ENCODE measurements around the gene ACER2. TPM values are rescaled to one million over a fixed set of nuclear protein-coding genes. Genes with fewer than 3 reads are reported as not detected.
A peak's percentile ranks its signal among the peaks of the same experiment; 100 is the strongest.

Gene ACER2
- total and polyA plus RNA-seq, 8 donors: 0.23 to 54.3 (median 20.5) TPM; not detected in 1

GRCh38 chr9:19471737-19472648 lies 63.2 kb downstream of the ACER2 start:
- peak in 4 of 7 experiments; percentile 42 to 68 (median 58) for TF ChIP-seq CTCF (IDR thresholded peaks at IDR 0.05)
- TF ChIP-seq POLR2AphosphoS5 (IDR thresholded peaks at IDR 0.05): no peak
- intact Hi-C loops (cut with DNase I; ENCODE audit: low total_unique reads): no loop called here
- Histone ChIP-seq H3K36me3 (no peaks in the 10 kb centered on the region), H3K4me3 (peak overlapping the region in 3 of 4 donors; percentile 2 to 17 (median 14)), H3K9me3 (no peaks in the 10 kb centered on the region), H3K27me3 (no peaks in the 10 kb centered on the region), H3K27ac (no peak overlapping the region), H3K4me1 (peaks cover 0 to 11% (median 8%) of the 10 kb centered on the region in 4 donors)
- 10 to 15% (median 13%) methylated on average over 17 to 18 of the region's 18 CpGs for WGBS, 5 donors
- DNase-seq: peak; percentile 61 to 80

DNA sequence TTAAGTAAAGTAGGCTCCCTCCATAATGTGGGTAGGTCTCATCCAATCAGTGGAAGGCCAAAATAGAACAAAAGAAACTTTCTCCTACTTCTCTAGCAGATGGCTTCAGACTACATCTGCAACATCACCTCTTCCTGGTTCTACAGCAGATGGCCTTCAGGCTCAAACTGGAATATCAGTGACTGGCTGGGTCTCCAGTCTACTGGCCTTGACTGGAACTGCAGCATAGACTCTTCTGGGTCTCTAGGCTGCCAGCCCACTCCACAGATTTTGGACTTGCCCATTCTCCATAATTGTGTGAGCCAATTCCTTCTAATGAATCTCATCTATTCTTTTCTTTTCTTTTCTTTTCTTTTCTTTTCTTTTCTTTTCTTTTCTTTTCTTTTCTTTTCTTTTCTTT lies 64.8 kb downstream of the ACER2 start:
- DNase-seq: no peak
- Histone ChIP-seq H3K9me3 (no peaks in the 10 kb centered on the region), H3K36me3 (no peaks in the 10 kb centered on the region), H3K4me1 (peaks cover 0 to 11% (median 8%) of the 10 kb centered on the region in 4 donors), H3K27ac (no peak overlapping the region), H3K27me3 (no peaks in the 10 kb centered on the region), H3K4me3 (no peak overlapping the region)
- TF ChIP-seq POLR2AphosphoS5 (IDR thresholded peaks at IDR 0.05): no peak
- TF ChIP-seq CTCF (IDR thresholded peaks at IDR 0.05): no peak
- TF ChIP-seq EP300 (IDR thresholded peaks at IDR 0.05): no peak
- TF ChIP-seq POLR2A (IDR thresholded peaks at IDR 0.05): no peak
- intact Hi-C loops (cut with DNase I; ENCODE audit: low total_unique reads): no loop called here

DNA sequence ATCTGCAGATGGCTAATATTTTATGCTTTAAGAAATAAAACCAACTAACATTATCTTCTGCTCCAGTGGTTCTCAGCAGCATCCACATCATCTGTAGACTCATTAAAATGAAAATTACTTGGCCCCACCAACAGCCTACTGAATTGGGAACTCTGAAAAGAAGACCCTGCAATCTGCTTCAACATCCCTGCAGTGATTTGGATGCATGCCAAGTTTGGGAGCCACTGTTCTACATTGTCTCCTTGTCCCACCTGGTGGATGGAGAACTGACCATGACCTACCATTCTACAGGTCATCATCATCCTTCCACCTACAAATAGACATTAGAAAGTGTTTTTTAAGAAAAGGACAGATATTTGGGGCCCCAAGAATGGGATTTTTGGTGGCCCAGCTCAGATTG lies 71.1 kb downstream of the ACER2 start:
- H3K36me3 ChIP-seq: no peaks in the 10 kb centered on the region
- H3K27me3 ChIP-seq: peaks cover 0 to 4% (median 0%) of the 10 kb centered on the region in 3 donors
- H3K9me3 ChIP-seq: no peaks in the 10 kb centered on the region
- TF ChIP-seq POLR2A (IDR thresholded peaks at IDR 0.05) (no peak), EP300 (IDR thresholded peaks at IDR 0.05) (no peak), POLR2AphosphoS5 (IDR thresholded peaks at IDR 0.05) (no peak), CTCF (IDR thresholded peaks at IDR 0.05) (no peak)
- no peaks in the 10 kb centered on the region for H3K4me1 ChIP-seq
- intact Hi-C loops (cut with DNase I; ENCODE audit: low total_unique reads): no loop called here
- H3K4me3 ChIP-seq: no peak overlapping the region
- DNase-seq: no peak
- H3K27ac ChIP-seq: no peak overlapping the region

DNA sequence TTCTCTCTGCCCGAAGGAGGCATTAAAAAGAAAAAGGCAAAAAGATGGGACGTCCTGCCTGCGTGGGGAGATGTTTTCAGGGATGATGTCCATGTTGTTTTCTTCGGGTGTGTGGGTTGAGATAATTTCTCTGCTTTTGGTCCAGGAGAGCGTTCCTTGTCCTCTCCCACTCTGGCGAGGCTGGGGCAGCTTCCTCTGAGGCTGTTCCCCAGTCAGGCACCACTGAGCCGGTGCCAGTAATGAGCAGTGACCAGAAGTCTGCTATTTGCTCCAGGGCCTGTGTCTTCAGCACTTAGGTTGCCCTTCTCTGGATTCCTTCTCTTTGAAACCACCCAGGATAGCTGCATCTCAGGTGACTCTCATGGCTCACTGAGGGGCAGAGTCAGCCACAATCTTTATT lies 71.5 kb downstream of the ACER2 start:
- H3K36me3 ChIP-seq: no peaks in the 10 kb centered on the region
- H3K9me3 ChIP-seq: no peaks in the 10 kb centered on the region
- intact Hi-C loops (cut with DNase I; ENCODE audit: low total_unique reads): no loop called here
- H3K4me3 ChIP-seq: no peak overlapping the region
- H3K27ac ChIP-seq: no peak overlapping the region
- H3K4me1 ChIP-seq: no peaks in the 10 kb centered on the region
- TF ChIP-seq POLR2AphosphoS5 (IDR thresholded peaks at IDR 0.05): no peak
- no peak for TF ChIP-seq EP300 (IDR thresholded peaks at IDR 0.05)
- TF ChIP-seq POLR2A (IDR thresholded peaks at IDR 0.05): no peak
- no peak for TF ChIP-seq CTCF (IDR thresholded peaks at IDR 0.05)
- H3K27me3 ChIP-seq: peaks cover 0 to 4% (median 0%) of the 10 kb centered on the region in 3 donors
- WGBS, 5 donors: 84 to 95% (median 89%) methylated on average over 7 of the region's 7 CpGs
- no peak for DNase-seq

All from stomach (tissue), 9 donors.